HEK293 (cell line): ENCODE measurements around the gene EPS8L1.

Source experiments
- BCL11B ChIP-seq: fragments of 450-650 bp; formaldehyde crosslinking; IDR thresholded peaks from 2 replicates; pipeline ENCODE4 v1.5.1; 2016; ENCODE audit warnings: low read depth, missing biosample characterization, missing genetic modification characterization
- IKZF3 ChIP-seq: fragments of 450-650 bp; IDR thresholded peaks from 2 replicates; pipeline ENCODE4 v1.5.0; 2018; ENCODE audit warnings: missing biosample characterization, mild to moderate bottlenecking, missing genetic modification characterization, moderate library complexity
- KLF9 ChIP-seq: fragments of 450-650 bp; formaldehyde crosslinking; IDR thresholded peaks from 2 replicates; pipeline ENCODE4 v1.5.1; 2016; ENCODE audit warnings: missing biosample characterization, missing genetic modification characterization, low read depth
- MYNN ChIP-seq: fragments of 450-650 bp; formaldehyde crosslinking; IDR thresholded peaks from 2 replicates; pipeline ENCODE4 v1.5.1; 2016; ENCODE audit warnings: missing biosample characterization, missing genetic modification characterization, borderline replicate concordance
- SETDB1 ChIP-seq: IDR thresholded peaks from one replicate; pipeline ENCODE4 v1.6.1; 2017; ENCODE audit warnings: mild to moderate bottlenecking, low read length, moderate library complexity, mixed read lengths; ENCODE audit not compliant: insufficient read length
- ZBTB20 ChIP-seq: fragments of 450-650 bp; formaldehyde crosslinking; IDR thresholded peaks from 2 replicates; pipeline ENCODE4 v1.5.1; 2016; ENCODE audit warnings: missing biosample characterization, missing genetic modification characterization
- ZFP3 ChIP-seq: fragments of 450-650 bp; formaldehyde crosslinking; IDR thresholded peaks from 2 replicates; pipeline ENCODE4 v1.5.1; 2016; ENCODE audit warnings: low read depth, missing biosample characterization, missing genetic modification characterization
- ZFP37 ChIP-seq: fragments of 450-650 bp; formaldehyde crosslinking; IDR thresholded peaks from 2 replicates; pipeline ENCODE4 v1.5.1; 2016; ENCODE audit warnings: missing biosample characterization, missing genetic modification characterization
- ZFP41 ChIP-seq: fragments of 450-650 bp; formaldehyde crosslinking; IDR thresholded peaks from 2 replicates; pipeline ENCODE4 v1.5.1; 2016; ENCODE audit warnings: missing biosample characterization, missing genetic modification characterization, borderline replicate concordance
- ZNF175 ChIP-seq: fragments of 450-650 bp; formaldehyde crosslinking; IDR thresholded peaks from 2 replicates; pipeline ENCODE4 v1.5.1; 2016; ENCODE audit warnings: missing biosample characterization, missing genetic modification characterization
- ZNF2 ChIP-seq: fragments of 450-650 bp; formaldehyde crosslinking; IDR thresholded peaks from 2 replicates; pipeline ENCODE4 v1.5.1; 2016; ENCODE audit warnings: missing biosample characterization, missing genetic modification characterization
- ZNF221 ChIP-seq: fragments of 450-650 bp; formaldehyde crosslinking; IDR thresholded peaks from 2 replicates; pipeline ENCODE4 v1.5.1; 2017; ENCODE audit warnings: missing biosample characterization, missing genetic modification characterization, borderline replicate concordance
- ZNF23 ChIP-seq: fragments of 450-650 bp; formaldehyde crosslinking; IDR thresholded peaks from 2 replicates; pipeline ENCODE4 v1.5.1; 2016; ENCODE audit warnings: missing biosample characterization, missing genetic modification characterization, borderline replicate concordance
- ZNF274 ChIP-seq, 2 experiments: fragments of 200-500 bp in 1 of 2; fragments of 450-650 bp in 1 of 2; sonication (Bioruptor generic) in 1 of 2; formaldehyde crosslinking in 1 of 2; IDR thresholded peaks; 2 replicates each; pipeline versions ENCODE4 v1.5.1 to v1.6.1; 2014 to 2016; ENCODE audit warnings: borderline replicate concordance in 1 of 2, inconsistent platforms in 1 of 2, low read length in 1 of 2, missing biosample characterization in 1 of 2, missing genetic modification characterization in 1 of 2
- ZNF366 ChIP-seq: fragments of 450-650 bp; formaldehyde crosslinking; conservative IDR thresholded peaks from 2 replicates; pipeline ENCODE4 v1.5.1; 2016; ENCODE audit warnings: missing biosample characterization, missing genetic modification characterization
- ZNF423 ChIP-seq: fragments of 450-650 bp; formaldehyde crosslinking; IDR thresholded peaks from 2 replicates; pipeline ENCODE4 v1.5.1; 2016; ENCODE audit warnings: missing biosample characterization, missing genetic modification characterization
- ZNF426 ChIP-seq: fragments of 450-650 bp; formaldehyde crosslinking; IDR thresholded peaks from 2 replicates; pipeline ENCODE4 v1.5.1; 2017; ENCODE audit warnings: missing biosample characterization, missing genetic modification characterization, mild to moderate bottlenecking, inconsistent platforms, moderate library complexity
- ZNF501 ChIP-seq: fragments of 450-650 bp; formaldehyde crosslinking; IDR thresholded peaks from 2 replicates; pipeline ENCODE4 v1.5.1; 2016; ENCODE audit warnings: missing biosample characterization, missing genetic modification characterization
- ZNF544 ChIP-seq: fragments of 450-650 bp; formaldehyde crosslinking; IDR thresholded peaks from 2 replicates; pipeline ENCODE4 v1.5.0; 2017; ENCODE audit warnings: missing biosample characterization, missing genetic modification characterization
- ZNF548 ChIP-seq: fragments of 450-650 bp; formaldehyde crosslinking; IDR thresholded peaks from 2 replicates; pipeline ENCODE4 v1.5.1; 2016; ENCODE audit warnings: missing biosample characterization, missing genetic modification characterization
- ZNF658 ChIP-seq: fragments of 450-650 bp; formaldehyde crosslinking; IDR thresholded peaks from 2 replicates; pipeline ENCODE4; 2016; ENCODE audit warnings: missing biosample characterization, missing genetic modification characterization
- TF ChIP-seq, protein P1 (sequence below): fragments of 450-650 bp; formaldehyde crosslinking; IDR thresholded peaks from 2 replicates; pipeline ENCODE4 v1.5.1; 2016; ENCODE audit warnings: missing biosample characterization, missing genetic modification characterization
- TF ChIP-seq, protein P2 (sequence below): fragments of 450-650 bp; formaldehyde crosslinking; IDR thresholded peaks from 2 replicates; pipeline ENCODE4 v1.5.1; 2016; ENCODE audit warnings: missing biosample characterization, missing genetic modification characterization
- TF ChIP-seq, protein P3 (sequence below): IDR thresholded peaks from 2 replicates; pipeline ENCODE4 v1.6.1; 2011; ENCODE audit warnings: mild to moderate bottlenecking, low read depth, low read length, borderline replicate concordance
- TF ChIP-seq, protein P4 (sequence below): fragments of 450-650 bp; formaldehyde crosslinking; IDR thresholded peaks from 2 replicates; pipeline ENCODE4 v1.5.1; 2016; ENCODE audit warnings: missing biosample characterization, missing genetic modification characterization
- TF ChIP-seq, protein P5 (sequence below): fragments of 450-650 bp; formaldehyde crosslinking; IDR thresholded peaks from 2 replicates; pipeline ENCODE4 v1.5.1; 2017; ENCODE audit warnings: missing biosample characterization, mild to moderate bottlenecking, missing genetic modification characterization, moderate library complexity
- TF ChIP-seq, protein P6 (sequence below): fragments of 450-650 bp; formaldehyde crosslinking; IDR thresholded peaks from 2 replicates; pipeline ENCODE4 v1.5.1; 2016; ENCODE audit warnings: missing biosample characterization, missing genetic modification characterization

EPS8L1 gene

DNA sequence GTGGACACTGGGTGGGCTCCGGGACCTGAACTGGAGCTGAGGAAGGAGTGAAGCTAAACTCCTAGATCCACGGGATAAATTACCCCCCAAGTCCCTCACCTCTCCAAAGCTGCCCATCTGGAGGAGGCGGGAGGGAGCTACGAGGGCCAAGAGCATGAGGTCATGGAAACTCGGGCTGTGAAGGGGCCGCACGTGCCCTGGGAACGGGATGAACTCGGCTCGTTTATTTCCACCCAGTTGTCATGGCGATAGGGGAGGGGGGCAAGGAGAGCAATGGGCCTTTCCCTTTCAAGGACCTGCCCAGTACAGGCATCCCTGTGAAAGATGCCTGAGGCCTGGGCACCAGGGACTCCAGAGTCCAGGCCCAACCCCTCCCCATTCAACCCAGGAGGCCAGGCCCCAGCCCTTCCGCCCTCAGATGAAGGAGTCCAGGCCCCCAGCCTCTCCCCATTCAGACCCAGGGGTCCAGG is 37.9 kb downstream of the EPS8L1 start (continued):
- TF ChIP-seq, protein P1, sequence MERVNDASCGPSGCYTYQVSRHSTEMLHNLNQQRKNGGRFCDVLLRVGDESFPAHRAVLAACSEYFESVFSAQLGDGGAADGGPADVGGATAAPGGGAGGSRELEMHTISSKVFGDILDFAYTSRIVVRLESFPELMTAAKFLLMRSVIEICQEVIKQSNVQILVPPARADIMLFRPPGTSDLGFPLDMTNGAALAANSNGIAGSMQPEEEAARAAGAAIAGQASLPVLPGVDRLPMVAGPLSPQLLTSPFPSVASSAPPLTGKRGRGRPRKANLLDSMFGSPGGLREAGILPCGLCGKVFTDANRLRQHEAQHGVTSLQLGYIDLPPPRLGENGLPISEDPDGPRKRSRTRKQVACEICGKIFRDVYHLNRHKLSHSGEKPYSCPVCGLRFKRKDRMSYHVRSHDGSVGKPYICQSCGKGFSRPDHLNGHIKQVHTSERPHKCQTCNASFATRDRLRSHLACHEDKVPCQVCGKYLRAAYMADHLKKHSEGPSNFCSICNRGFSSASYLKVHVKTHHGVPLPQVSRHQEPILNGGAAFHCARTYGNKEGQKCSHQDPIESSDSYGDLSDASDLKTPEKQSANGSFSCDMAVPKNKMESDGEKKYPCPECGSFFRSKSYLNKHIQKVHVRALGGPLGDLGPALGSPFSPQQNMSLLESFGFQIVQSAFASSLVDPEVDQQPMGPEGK (tag by site-specific recombination) = peak; percentile 72
- TF ChIP-seq ZNF501 = no peak
- no peak for TF ChIP-seq SETDB1
- peak; percentile 95 for TF ChIP-seq ZBTB20 (tag by site-specific recombination)
- no peak for TF ChIP-seq ZNF23
- no peak for TF ChIP-seq ZFP41 (tag by site-specific recombination)
- TF ChIP-seq, protein P2, sequence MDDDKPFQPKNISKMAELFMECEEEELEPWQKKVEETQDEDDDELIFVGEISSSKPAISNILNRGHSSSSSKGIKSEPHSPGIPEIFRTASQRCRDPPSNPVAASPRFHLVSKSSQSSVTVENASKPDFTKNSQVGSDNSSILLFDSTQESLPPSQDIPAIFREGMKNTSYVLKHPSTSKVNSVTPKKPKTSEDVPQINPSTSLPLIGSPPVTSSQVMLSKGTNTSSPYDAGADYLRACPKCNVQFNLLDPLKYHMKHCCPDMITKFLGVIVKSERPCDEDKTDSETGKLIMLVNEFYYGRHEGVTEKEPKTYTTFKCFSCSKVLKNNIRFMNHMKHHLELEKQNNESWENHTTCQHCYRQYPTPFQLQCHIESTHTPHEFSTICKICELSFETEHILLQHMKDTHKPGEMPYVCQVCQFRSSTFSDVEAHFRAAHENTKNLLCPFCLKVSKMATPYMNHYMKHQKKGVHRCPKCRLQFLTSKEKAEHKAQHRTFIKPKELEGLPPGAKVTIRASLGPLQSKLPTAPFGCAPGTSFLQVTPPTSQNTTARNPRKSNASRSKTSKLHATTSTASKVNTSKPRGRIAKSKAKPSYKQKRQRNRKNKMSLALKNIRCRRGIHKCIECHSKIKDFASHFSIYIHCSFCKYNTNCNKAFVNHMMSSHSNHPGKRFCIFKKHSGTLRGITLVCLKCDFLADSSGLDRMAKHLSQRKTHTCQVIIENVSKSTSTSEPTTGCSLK = no peak
- TF ChIP-seq, protein P3, sequence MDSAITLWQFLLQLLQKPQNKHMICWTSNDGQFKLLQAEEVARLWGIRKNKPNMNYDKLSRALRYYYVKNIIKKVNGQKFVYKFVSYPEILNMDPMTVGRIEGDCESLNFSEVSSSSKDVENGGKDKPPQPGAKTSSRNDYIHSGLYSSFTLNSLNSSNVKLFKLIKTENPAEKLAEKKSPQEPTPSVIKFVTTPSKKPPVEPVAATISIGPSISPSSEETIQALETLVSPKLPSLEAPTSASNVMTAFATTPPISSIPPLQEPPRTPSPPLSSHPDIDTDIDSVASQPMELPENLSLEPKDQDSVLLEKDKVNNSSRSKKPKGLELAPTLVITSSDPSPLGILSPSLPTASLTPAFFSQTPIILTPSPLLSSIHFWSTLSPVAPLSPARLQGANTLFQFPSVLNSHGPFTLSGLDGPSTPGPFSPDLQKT = no peak
- peak; percentile 47; the same call in 1 of the 2 replicates for TF ChIP-seq IKZF3 (tag by site-specific recombination)
- no peak for TF ChIP-seq ZNF423 (tag by site-specific recombination)
- no peak for TF ChIP-seq ZFP37 (tag by site-specific recombination)
- TF ChIP-seq, protein P4, sequence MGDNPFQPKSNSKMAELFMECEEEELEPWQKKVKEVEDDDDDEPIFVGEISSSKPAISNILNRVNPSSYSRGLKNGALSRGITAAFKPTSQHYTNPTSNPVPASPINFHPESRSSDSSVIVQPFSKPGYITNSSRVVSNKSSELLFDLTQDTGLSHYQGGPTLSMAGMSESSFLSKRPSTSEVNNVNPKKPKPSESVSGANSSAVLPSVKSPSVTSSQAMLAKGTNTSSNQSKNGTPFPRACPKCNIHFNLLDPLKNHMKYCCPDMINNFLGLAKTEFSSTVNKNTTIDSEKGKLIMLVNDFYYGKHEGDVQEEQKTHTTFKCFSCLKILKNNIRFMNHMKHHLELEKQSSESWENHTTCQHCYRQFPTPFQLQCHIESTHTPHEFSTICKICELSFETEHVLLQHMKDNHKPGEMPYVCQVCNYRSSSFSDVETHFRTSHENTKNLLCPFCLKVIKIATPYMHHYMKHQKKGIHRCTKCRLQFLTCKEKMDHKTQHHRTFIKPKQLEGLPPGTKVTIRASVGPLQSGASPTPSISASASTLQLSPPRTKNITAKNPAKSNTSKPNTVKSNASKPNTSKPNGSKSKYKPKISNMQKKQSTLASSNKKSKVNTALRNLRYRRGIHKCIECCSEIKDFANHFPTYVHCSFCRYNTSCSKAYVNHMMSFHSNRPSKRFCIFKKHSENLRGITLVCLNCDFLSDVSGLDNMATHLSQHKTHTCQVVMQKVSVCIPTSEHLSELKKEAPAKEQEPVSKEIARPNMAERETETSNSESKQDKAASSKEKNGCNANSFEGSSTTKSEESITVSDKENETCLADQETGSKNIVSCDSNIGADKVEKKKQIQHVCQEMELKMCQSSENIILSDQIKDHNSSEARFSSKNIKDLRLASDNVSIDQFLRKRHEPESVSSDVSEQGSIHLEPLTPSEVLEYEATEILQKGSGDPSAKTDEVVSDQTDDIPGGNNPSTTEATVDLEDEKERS = no peak
- TF ChIP-seq ZNF544 = no peak
- no peak for TF ChIP-seq ZNF548 (tag by site-specific recombination)
- TF ChIP-seq ZNF426 (tag by site-specific recombination) = no peak
- TF ChIP-seq, protein P5, sequence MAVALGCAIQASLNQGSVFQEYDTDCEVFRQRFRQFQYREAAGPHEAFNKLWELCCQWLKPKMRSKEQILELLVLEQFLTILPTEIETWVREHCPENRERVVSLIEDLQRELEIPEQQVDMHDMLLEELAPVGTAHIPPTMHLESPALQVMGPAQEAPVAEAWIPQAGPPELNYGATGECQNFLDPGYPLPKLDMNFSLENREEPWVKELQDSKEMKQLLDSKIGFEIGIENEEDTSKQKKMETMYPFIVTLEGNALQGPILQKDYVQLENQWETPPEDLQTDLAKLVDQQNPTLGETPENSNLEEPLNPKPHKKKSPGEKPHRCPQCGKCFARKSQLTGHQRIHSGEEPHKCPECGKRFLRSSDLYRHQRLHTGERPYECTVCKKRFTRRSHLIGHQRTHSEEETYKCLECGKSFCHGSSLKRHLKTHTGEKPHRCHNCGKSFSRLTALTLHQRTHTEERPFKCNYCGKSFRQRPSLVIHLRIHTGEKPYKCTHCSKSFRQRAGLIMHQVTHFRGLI = no peak
- no peak for TF ChIP-seq KLF9
- TF ChIP-seq ZNF175 = no peak
- TF ChIP-seq ZFP3 (tag by site-specific recombination) = no peak
- no peak for TF ChIP-seq ZNF658 (tag by site-specific recombination)
- TF ChIP-seq, protein P6, sequence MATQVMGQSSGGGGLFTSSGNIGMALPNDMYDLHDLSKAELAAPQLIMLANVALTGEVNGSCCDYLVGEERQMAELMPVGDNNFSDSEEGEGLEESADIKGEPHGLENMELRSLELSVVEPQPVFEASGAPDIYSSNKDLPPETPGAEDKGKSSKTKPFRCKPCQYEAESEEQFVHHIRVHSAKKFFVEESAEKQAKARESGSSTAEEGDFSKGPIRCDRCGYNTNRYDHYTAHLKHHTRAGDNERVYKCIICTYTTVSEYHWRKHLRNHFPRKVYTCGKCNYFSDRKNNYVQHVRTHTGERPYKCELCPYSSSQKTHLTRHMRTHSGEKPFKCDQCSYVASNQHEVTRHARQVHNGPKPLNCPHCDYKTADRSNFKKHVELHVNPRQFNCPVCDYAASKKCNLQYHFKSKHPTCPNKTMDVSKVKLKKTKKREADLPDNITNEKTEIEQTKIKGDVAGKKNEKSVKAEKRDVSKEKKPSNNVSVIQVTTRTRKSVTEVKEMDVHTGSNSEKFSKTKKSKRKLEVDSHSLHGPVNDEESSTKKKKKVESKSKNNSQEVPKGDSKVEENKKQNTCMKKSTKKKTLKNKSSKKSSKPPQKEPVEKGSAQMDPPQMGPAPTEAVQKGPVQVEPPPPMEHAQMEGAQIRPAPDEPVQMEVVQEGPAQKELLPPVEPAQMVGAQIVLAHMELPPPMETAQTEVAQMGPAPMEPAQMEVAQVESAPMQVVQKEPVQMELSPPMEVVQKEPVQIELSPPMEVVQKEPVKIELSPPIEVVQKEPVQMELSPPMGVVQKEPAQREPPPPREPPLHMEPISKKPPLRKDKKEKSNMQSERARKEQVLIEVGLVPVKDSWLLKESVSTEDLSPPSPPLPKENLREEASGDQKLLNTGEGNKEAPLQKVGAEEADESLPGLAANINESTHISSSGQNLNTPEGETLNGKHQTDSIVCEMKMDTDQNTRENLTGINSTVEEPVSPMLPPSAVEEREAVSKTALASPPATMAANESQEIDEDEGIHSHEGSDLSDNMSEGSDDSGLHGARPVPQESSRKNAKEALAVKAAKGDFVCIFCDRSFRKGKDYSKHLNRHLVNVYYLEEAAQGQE (tag by site-specific recombination) = no peak
- no peak for TF ChIP-seq ZNF274 (IDR thresholded peaks at IDR 0.05; ENCODE audit: low read length)
- TF ChIP-seq ZNF274 (tag by site-specific recombination; IDR thresholded peaks at IDR 0.05; ENCODE audit: borderline replicate concordance) = no peak
- TF ChIP-seq MYNN = no peak
- no peak for TF ChIP-seq ZNF221 (tag by site-specific recombination)
- TF ChIP-seq BCL11B = no peak
- TF ChIP-seq ZNF366 (tag by site-specific recombination) = peak; percentile 31; the same call in 1 of the 2 replicates
- no peak for TF ChIP-seq ZNF2 (tag by site-specific recombination)
